Common myeloid progenitor, CD34-positive (primary cell): Measurements from ENCODE around the gene TBC1D22B.

ENCODE experiments used
- CTCF ChIA-PET: fragments of 350-600 bp; sonication (Branson Sonifier 250); formaldehyde crosslinking; loops from one replicate; lab custom pipeline; 2021; ENCODE audit warnings: antibody characterized with exemption; lab: Charles Lee
- POLR2A ChIA-PET: fragments of 350-600 bp; sonication (Branson Sonifier 250); formaldehyde crosslinking; loops from one replicate; lab custom pipeline; 2021; ENCODE audit warnings: antibody characterized with exemption; lab: Charles Lee
- DNase-seq, 3 donors: peaks; one replicate each; pipeline versions ENCODE4 v3.0.0 to v3.0.0-alpha.2; 2013
- H3K27ac ChIP-seq, 2 experiments: 1 replicate in 1 of 2; 2 replicates in 1 of 2; pipeline ENCODE4 v1.7.0; 2013; ENCODE audit warnings: inconsistent platforms in 2 of 2, low read length in 2 of 2, mild to moderate bottlenecking in 2 of 2, low read depth in 1 of 2, moderate library complexity in 1 of 2; ENCODE audit not compliant: severe bottlenecking in 2 of 2, insufficient read depth in 1 of 2, poor library complexity in 1 of 2
- H3K27me3 ChIP-seq, 5 experiments: replicated peaks in 2 of 5; 1 replicate in 3 of 5; 2 replicates in 2 of 5; pipeline versions ENCODE4 v1.6.1 to v1.7.0; 2013; ENCODE audit warnings: low read length in 4 of 5, mild to moderate bottlenecking in 2 of 5, moderate library complexity in 2 of 5, inconsistent platforms in 1 of 5; ENCODE audit not compliant: insufficient read depth in 5 of 5, control insufficient read depth in 4 of 5
- H3K36me3 ChIP-seq, 4 experiments: 1 replicate in 2 of 4; 2 replicates in 2 of 4; pipeline versions ENCODE4 v1.6.1 to v1.7.0; 2013; ENCODE audit warnings: low read length in 3 of 4, control low read depth in 1 of 4, mild to moderate bottlenecking in 1 of 4; ENCODE audit not compliant: control insufficient read depth in 4 of 4, insufficient read depth in 4 of 4
- H3K4me1 ChIP-seq, 4 experiments: 1 replicate in 3 of 4; 2 replicates in 1 of 4; pipeline versions ENCODE4 v1.6.1 to v1.7.1; 2013; ENCODE audit warnings: low read length in 3 of 4, mild to moderate bottlenecking in 3 of 4, control low read depth in 1 of 4, inconsistent platforms in 1 of 4, moderate library complexity in 1 of 4; ENCODE audit not compliant: control insufficient read depth in 4 of 4, insufficient read depth in 4 of 4; ENCODE audit errors: control extremely low read depth in 1 of 4
- H3K4me3 ChIP-seq, 7 experiments: 1 replicate in 4 of 7; 2 replicates in 3 of 7; pipeline versions ENCODE4 v1.5.1 to v1.7.0; 2013; ENCODE audit warnings: mild to moderate bottlenecking in 7 of 7, low read length in 6 of 7, moderate library complexity in 6 of 7, inconsistent platforms in 2 of 7, low read depth in 2 of 7, control low read depth in 1 of 7; ENCODE audit not compliant: insufficient read depth in 4 of 7, control insufficient read depth in 1 of 7; ENCODE audit errors: extremely low read depth in 1 of 7
- H3K9me3 ChIP-seq, 5 experiments: 1 replicate in 4 of 5; 2 replicates in 1 of 5; pipeline versions ENCODE4 v1.6.1 to v1.7.1; 2013; ENCODE audit warnings: low read length in 4 of 5, mild to moderate bottlenecking in 2 of 5, inconsistent platforms in 1 of 5, low read depth in 1 of 5, moderate library complexity in 1 of 5; ENCODE audit not compliant: control insufficient read depth in 4 of 5, insufficient read depth in 2 of 5; ENCODE audit errors: control extremely low read depth in 1 of 5
- WGBS: methylation state at CpG from one replicate; pipeline ENCODE4 v1.1.5; 2013; ENCODE audit not compliant: insufficient coverage; 5-methylcytosine and 5-hydroxymethylcytosine counted together

The TBC1D22B gene

GRCh38 chr6:37298958-37299357, 41.4 kb downstream of the TBC1D22B start:
- ChIA-PET POLR2A (interaction anchor here (1.1 kb wide), 1 partner anchor 16 kb away, joined by 4 read pairs; no protein-coding TSS in a partner anchor), CTCF (interaction anchor here (2.3 kb wide), 1 partner anchor 15 kb away, joined by 8 read pairs; no protein-coding TSS in a partner anchor)
- no peak for DNase-seq
- Histone ChIP-seq H3K36me3 (peaks cover 8 to 51% (median 25%) of the 10 kb centered on the region in 4 experiments), H3K9me3 (peaks cover 0 to 4% (median 2%) of the 10 kb centered on the region in 5 experiments), H3K27ac (no peak overlapping the region), H3K4me1 (peaks cover 0 to 14% (median under 1%) of the 10 kb centered on the region in 4 experiments), H3K27me3 (no peaks in the 10 kb centered on the region), H3K4me3 (no peak overlapping the region)

GRCh38 chr6:37299990-37300389, 42.4 kb downstream of the TBC1D22B start:
- ChIA-PET CTCF (interaction anchor here (0.8 to 2.3 kb wide), 5 partner anchors 9 to 79 kb away, joined by 3 to 8 read pairs (median 3); no protein-coding TSS in a partner anchor), POLR2A (interaction anchor here (0.6 to 1.1 kb wide), 2 partner anchors 15 to 29 kb away, joined by 3 to 4 read pairs; no protein-coding TSS in a partner anchor)
- Histone ChIP-seq H3K36me3 (peaks cover 8 to 46% (median 23%) of the 10 kb centered on the region in 4 experiments), H3K27ac (no peak overlapping the region), H3K4me3 (no peak overlapping the region), H3K27me3 (no peaks in the 10 kb centered on the region), H3K4me1 (peaks cover 0 to 14% (median 2%) of the 10 kb centered on the region in 4 experiments), H3K9me3 (no peaks in the 10 kb centered on the region)
- DNase-seq, result no peak
- WGBS, result no CpG with 5 or more reads among the region's 4 CpGs

GRCh38 chr6:37302086-37302686, 44.6 kb downstream of the TBC1D22B start:
- POLR2A ChIA-PET, result interaction anchor here (0.6 to 1.4 kb wide), 3 partner anchors 12 to 44 kb away, joined by 3 to 4 read pairs (median 3); partner anchors contain the start of genes TBC1D22B and TMEM217
- H3K4me3 ChIP-seq, result no peak overlapping the region
- DNase-seq, result peak; percentile 46 to 82 (median 72)
- H3K36me3 ChIP-seq, result peaks cover 5 to 40% (median 21%) of the 10 kb centered on the region in 4 experiments
- CTCF ChIA-PET, result interaction anchor here (1.0 to 6.8 kb wide), 8 partner anchors 9 to 92 kb away, joined by 3 to 91 read pairs (median 4); no protein-coding TSS in a partner anchor
- peaks cover 0 to 14% (median 2%) of the 10 kb centered on the region in 4 experiments for H3K4me1 ChIP-seq
- no peak overlapping the region for H3K27ac ChIP-seq
- H3K9me3 ChIP-seq, result no peaks in the 10 kb centered on the region
- H3K27me3 ChIP-seq, result no peaks in the 10 kb centered on the region
- WGBS, result 88% methylated on average over 1 of the region's 1 CpG

- no peak for DNase-seq
- POLR2A ChIA-PET, result interaction anchor here (1.0 to 1.3 kb wide), 2 partner anchors 11 kb away, joined by 3 read pairs; no protein-coding TSS in a partner anchor
- no peak overlapping the region for H3K27ac ChIP-seq
Measured at GRCh38 chr6:37303091-37303660, 45.6 kb downstream of the TBC1D22B start.

GRCh38 chr6:37303891-37304503, 46.4 kb downstream of the TBC1D22B start:
- Histone ChIP-seq H3K27me3 (no peaks in the 10 kb centered on the region), H3K36me3 (peaks cover 5 to 33% (median 21%) of the 10 kb centered on the region in 4 experiments), H3K4me3 (no peak overlapping the region), H3K4me1 (peaks cover 0 to 14% (median 2%) of the 10 kb centered on the region in 4 experiments), H3K9me3 (no peaks in the 10 kb centered on the region), H3K27ac (no peak overlapping the region)
- ChIA-PET POLR2A (interaction anchor here (1.3 kb wide), 1 partner anchor 11 kb away, joined by 3 read pairs; no protein-coding TSS in a partner anchor), CTCF (interaction anchor here (0.6 to 6.8 kb wide), 11 partner anchors 11 to 281 kb away, joined by 3 to 91 read pairs (median 4); no protein-coding TSS in a partner anchor)
- DNase-seq, result peak; percentile 44 to 64 (median 60)
- 0% methylated on average over 1 of the region's 3 CpGs for WGBS

More at GRCh38 chr6:37303091-37303660, 45.6 kb downstream of the TBC1D22B start:
- Histone ChIP-seq H3K36me3 (peaks cover 5 to 34% (median 21%) of the 10 kb centered on the region in 4 experiments), H3K4me3 (no peak overlapping the region), H3K27me3 (no peaks in the 10 kb centered on the region), H3K4me1 (peaks cover 0 to 14% (median 2%) of the 10 kb centered on the region in 4 experiments), H3K9me3 (no peaks in the 10 kb centered on the region)
- WGBS, result 76% methylated on average over 5 of the region's 6 CpGs
- CTCF ChIA-PET, result interaction anchor here (0.7 to 6.8 kb wide), 12 partner anchors 8 to 285 kb away, joined by 3 to 91 read pairs (median 5); no protein-coding TSS in a partner anchor

- CTCF ChIA-PET, result interaction anchor here (0.8 to 6.8 kb wide), 9 partner anchors 10 to 282 kb away, joined by 3 to 91 read pairs (median 5); no protein-coding TSS in a partner anchor
- H3K9me3 ChIP-seq, result no peaks in the 10 kb centered on the region
- no peaks in the 10 kb centered on the region for H3K27me3 ChIP-seq
- H3K27ac ChIP-seq, result no peak overlapping the region
- 92% methylated on average over 7 of the region's 7 CpGs for WGBS
- POLR2A ChIA-PET, result interaction anchor here (1.3 kb wide), 1 partner anchor 10 kb away, joined by 3 read pairs; no protein-coding TSS in a partner anchor
- no peak for DNase-seq
- H3K4me1 ChIP-seq, result peaks cover 0 to 14% (median 2%) of the 10 kb centered on the region in 4 experiments
- H3K36me3 ChIP-seq, result peaks cover 5 to 30% (median 23%) of the 10 kb centered on the region in 4 experiments
- no peak overlapping the region for H3K4me3 ChIP-seq
Measured at GRCh38 chr6:37304766-37305165, 47.2 kb downstream of the TBC1D22B start.
